Brain microvascular endothelial cell (primary cell): Measurements from ENCODE around the gene ERGIC3.

Experiments used
- DNase-seq: peaks from one replicate; pipeline ENCODE4 v3.0.0-alpha.2; 2020
- H3K27ac ChIP-seq: fragments of 250-450 bp; sonication (Bioruptor Pico); 2 replicates; pipeline ENCODE4 v1.5.1; 2020; ENCODE audit warnings: mild to moderate bottlenecking, moderate library complexity
- H3K27me3 ChIP-seq: fragments of 250-450 bp; sonication (Bioruptor Pico); replicated peaks from 2 replicates; pipeline ENCODE4 v1.5.1; 2020; ENCODE audit warnings: mild to moderate bottlenecking
- H3K36me3 ChIP-seq: fragments of 250-450 bp; sonication (Bioruptor Pico); replicated peaks from 2 replicates; pipeline ENCODE4 v1.5.1; 2020; ENCODE audit warnings: mild to moderate bottlenecking
- H3K4me3 ChIP-seq: 2 replicates; pipeline ENCODE4 v1.5.1; 2011; ENCODE audit warnings: low read depth, mild to moderate bottlenecking, control low read depth, low read length, moderate library complexity
- CTCF ChIP-seq: IDR thresholded peaks from 2 replicates; pipeline ENCODE4 v1.5.1; 2011; ENCODE audit warnings: low read depth, mild to moderate bottlenecking, moderate library complexity, low read length, control low read depth, inconsistent platforms; ENCODE audit errors: missing control alignments
- in situ Hi-C: cut with HindIII; loops from 2 replicates; pipeline ENCODE4 v1.10.0; 2017; ENCODE audit warnings: low sequenced_read_pairs, low pct_ligation_motif_present

The ERGIC3 gene

GRCh38 chr20:35506179-35506578 lies 35.7 kb upstream of the ERGIC3 start:
- DNase-seq = no peak
- in situ Hi-C loops = no loop called here
- Histone ChIP-seq H3K36me3 (peaks cover 62% of the 10 kb centered on the region), H3K27ac (no peak overlapping the region), H3K27me3 (no peaks in the 10 kb centered on the region), H3K4me3 (no peak overlapping the region)
- no peak for TF ChIP-seq CTCF

GRCh38 chr20:35506872-35507638 lies 34.8 kb upstream of the ERGIC3 start:
- in situ Hi-C loops = no loop called here
- TF ChIP-seq CTCF = no peak
- no peak overlapping the region for H3K4me3 ChIP-seq
- peak overlapping the region; percentile 48 for H3K27ac ChIP-seq
- no peaks in the 10 kb centered on the region for H3K27me3 ChIP-seq
- H3K36me3 ChIP-seq = peaks cover 67% of the 10 kb centered on the region
- DNase-seq = peak; percentile 51

GRCh38 chr20:35508493-35509218 lies 33.2 kb upstream of the ERGIC3 start:
- in situ Hi-C loops = no loop called here
- no peaks in the 10 kb centered on the region for H3K27me3 ChIP-seq
- no peak overlapping the region for H3K4me3 ChIP-seq
- no peak for TF ChIP-seq CTCF
- peaks cover 60% of the 10 kb centered on the region for H3K36me3 ChIP-seq
- DNase-seq = no peak
- no peak overlapping the region for H3K27ac ChIP-seq

GRCh38 chr20:35510951-35511735 lies 30.7 kb upstream of the ERGIC3 start:
- in situ Hi-C loops = no loop called here
- peaks cover 56% of the 10 kb centered on the region for H3K36me3 ChIP-seq
- no peaks in the 10 kb centered on the region for H3K27me3 ChIP-seq
- no peak overlapping the region for H3K4me3 ChIP-seq
- TF ChIP-seq CTCF = no peak
- no peak overlapping the region for H3K27ac ChIP-seq
- no peak for DNase-seq

GRCh38 chr20:35511814-35512420 lies 30.0 kb upstream of the ERGIC3 start:
- peaks cover 56% of the 10 kb centered on the region for H3K36me3 ChIP-seq
- TF ChIP-seq CTCF = peak; percentile 79
- H3K4me3 ChIP-seq = no peak overlapping the region
- H3K27ac ChIP-seq = no peak overlapping the region
- in situ Hi-C loops = no loop called here
- DNase-seq = peak; percentile 33
- no peaks in the 10 kb centered on the region for H3K27me3 ChIP-seq
